HL-60 (cell line): ENCODE measurements around the gene GFY.

Source experiments
- POLR2AphosphoS5 ChIP-seq: IDR thresholded peaks from 2 replicates; pipeline ENCODE4 v1.6.1; 2012; ENCODE audit warnings: low read depth
- TF ChIP-seq, protein P1 (sequence below): IDR thresholded peaks from one replicate; pipeline ENCODE4 v1.5.1; 2011; ENCODE audit warnings: low read length, control low read depth, inconsistent platforms; ENCODE audit not compliant: insufficient read depth
- TF ChIP-seq, protein P2 (sequence below): IDR thresholded peaks from 2 replicates; pipeline ENCODE4 v1.6.1; 2012; ENCODE audit warnings: low read depth; ENCODE audit not compliant: insufficient replicate concordance

DNA sequence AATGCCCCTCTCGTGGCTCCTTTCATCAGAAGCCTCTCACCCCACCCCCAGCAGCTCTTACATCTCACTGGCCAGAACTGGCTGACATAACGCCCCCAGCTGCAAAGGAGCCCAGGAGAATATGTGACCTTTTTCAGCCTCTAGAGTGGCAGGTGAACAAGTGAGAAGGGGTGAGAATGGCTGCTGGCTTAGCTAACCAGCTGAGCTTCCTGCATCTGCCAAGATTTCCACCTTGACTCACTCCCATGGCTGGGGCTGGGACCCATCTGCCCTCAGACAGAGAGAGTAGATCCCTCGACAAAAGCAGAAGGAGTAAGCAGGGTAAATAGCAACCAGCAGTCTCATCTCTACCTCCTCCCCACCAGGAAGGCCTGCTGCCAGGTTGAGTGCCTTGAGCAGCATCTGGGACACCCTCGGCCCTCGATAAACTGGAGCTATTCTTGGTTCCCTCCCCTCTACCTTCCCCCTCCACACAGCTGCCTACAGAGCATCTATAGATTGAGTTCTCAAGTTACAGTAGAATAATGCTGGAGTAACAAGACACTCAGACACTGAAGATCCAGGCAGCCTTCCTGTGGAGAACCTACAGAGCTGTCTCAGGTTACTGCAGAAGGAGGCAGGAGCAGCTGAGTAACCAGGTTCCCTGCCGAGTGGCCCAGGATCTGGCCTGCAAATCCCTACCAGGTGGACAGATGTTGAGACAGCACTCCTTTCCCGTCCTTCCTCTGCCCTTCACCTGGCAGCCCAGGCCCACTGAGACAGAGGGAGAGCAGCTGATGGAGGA is 21.6 kb upstream of the GFY start:
- no peak for TF ChIP-seq POLR2AphosphoS5
- TF ChIP-seq, protein P1, sequence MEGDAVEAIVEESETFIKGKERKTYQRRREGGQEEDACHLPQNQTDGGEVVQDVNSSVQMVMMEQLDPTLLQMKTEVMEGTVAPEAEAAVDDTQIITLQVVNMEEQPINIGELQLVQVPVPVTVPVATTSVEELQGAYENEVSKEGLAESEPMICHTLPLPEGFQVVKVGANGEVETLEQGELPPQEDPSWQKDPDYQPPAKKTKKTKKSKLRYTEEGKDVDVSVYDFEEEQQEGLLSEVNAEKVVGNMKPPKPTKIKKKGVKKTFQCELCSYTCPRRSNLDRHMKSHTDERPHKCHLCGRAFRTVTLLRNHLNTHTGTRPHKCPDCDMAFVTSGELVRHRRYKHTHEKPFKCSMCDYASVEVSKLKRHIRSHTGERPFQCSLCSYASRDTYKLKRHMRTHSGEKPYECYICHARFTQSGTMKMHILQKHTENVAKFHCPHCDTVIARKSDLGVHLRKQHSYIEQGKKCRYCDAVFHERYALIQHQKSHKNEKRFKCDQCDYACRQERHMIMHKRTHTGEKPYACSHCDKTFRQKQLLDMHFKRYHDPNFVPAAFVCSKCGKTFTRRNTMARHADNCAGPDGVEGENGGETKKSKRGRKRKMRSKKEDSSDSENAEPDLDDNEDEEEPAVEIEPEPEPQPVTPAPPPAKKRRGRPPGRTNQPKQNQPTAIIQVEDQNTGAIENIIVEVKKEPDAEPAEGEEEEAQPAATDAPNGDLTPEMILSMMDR = no peak
- TF ChIP-seq, protein P2, sequence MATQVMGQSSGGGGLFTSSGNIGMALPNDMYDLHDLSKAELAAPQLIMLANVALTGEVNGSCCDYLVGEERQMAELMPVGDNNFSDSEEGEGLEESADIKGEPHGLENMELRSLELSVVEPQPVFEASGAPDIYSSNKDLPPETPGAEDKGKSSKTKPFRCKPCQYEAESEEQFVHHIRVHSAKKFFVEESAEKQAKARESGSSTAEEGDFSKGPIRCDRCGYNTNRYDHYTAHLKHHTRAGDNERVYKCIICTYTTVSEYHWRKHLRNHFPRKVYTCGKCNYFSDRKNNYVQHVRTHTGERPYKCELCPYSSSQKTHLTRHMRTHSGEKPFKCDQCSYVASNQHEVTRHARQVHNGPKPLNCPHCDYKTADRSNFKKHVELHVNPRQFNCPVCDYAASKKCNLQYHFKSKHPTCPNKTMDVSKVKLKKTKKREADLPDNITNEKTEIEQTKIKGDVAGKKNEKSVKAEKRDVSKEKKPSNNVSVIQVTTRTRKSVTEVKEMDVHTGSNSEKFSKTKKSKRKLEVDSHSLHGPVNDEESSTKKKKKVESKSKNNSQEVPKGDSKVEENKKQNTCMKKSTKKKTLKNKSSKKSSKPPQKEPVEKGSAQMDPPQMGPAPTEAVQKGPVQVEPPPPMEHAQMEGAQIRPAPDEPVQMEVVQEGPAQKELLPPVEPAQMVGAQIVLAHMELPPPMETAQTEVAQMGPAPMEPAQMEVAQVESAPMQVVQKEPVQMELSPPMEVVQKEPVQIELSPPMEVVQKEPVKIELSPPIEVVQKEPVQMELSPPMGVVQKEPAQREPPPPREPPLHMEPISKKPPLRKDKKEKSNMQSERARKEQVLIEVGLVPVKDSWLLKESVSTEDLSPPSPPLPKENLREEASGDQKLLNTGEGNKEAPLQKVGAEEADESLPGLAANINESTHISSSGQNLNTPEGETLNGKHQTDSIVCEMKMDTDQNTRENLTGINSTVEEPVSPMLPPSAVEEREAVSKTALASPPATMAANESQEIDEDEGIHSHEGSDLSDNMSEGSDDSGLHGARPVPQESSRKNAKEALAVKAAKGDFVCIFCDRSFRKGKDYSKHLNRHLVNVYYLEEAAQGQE = no peak
